ENCODE measurements around the gene NCS1.

DNA sequence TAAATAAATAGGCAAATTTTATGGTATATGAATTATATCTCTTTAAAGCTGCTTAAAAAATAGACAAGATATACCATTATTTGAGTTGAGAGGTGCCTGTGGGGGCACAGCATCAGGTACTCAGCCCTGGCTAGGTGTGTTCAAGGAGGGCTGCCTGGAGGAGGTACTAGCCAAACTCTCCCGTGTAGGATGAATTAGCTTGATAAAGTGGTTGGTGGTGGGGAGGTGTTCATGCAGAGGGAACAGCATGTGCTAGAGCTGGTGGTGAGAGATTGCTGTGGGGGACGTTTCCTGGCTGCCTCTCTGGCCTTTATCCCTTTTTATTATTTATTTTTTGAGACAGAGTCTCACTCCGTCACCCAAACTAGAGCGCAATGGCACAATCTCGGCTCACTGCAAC is 23.2 kb upstream of the NCS1 start:
- TF ChIP-seq, protein P1, sequence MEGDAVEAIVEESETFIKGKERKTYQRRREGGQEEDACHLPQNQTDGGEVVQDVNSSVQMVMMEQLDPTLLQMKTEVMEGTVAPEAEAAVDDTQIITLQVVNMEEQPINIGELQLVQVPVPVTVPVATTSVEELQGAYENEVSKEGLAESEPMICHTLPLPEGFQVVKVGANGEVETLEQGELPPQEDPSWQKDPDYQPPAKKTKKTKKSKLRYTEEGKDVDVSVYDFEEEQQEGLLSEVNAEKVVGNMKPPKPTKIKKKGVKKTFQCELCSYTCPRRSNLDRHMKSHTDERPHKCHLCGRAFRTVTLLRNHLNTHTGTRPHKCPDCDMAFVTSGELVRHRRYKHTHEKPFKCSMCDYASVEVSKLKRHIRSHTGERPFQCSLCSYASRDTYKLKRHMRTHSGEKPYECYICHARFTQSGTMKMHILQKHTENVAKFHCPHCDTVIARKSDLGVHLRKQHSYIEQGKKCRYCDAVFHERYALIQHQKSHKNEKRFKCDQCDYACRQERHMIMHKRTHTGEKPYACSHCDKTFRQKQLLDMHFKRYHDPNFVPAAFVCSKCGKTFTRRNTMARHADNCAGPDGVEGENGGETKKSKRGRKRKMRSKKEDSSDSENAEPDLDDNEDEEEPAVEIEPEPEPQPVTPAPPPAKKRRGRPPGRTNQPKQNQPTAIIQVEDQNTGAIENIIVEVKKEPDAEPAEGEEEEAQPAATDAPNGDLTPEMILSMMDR (conservative IDR thresholded peaks at IDR 0.05; ENCODE audit: low read length): no peak
- TF ChIP-seq EZH2phosphoT487 (IDR thresholded peaks at IDR 0.05; ENCODE audit: borderline replicate concordance): no peak

Data from Loucy (cell line).